ENCODE results near the gene LMO2. TPM values are rescaled to one million over a fixed set of nuclear protein-coding genes. Genes with fewer than 3 reads are reported as not detected.
"Not testable (repeated sequence)": the region's sequence is repeated elsewhere in the genome, so short reads cannot be mapped to it uniquely, and the experiment has no call there.

The LMO2 gene
- total RNA-seq, 1 experiment from 2014 or later, result 0.33 TPM

- Histone ChIP-seq H2BK15ac (ENCODE audit: low read depth, low read length) (no peak overlapping the region), H3K23ac (ENCODE audit: insufficient read length, low read depth, low read length) (no peak overlapping the region), H2AFZ (ENCODE audit: low read length) (no peak overlapping the region), H3K14ac (ENCODE audit: insufficient read depth, low read length) (no peak overlapping the region), H3K18ac (ENCODE audit: insufficient read length, low read depth, low read length) (no peak overlapping the region), H3K9me3 (ENCODE audit: control insufficient read depth, low read depth, low read length) (no peaks in the 10 kb centered on the region), H3K79me2 (ENCODE audit: insufficient read depth, low read length) (no peaks in the 10 kb centered on the region), H4K8ac (replicated peaks; ENCODE audit: insufficient read length, low read depth, low read length) (no peak overlapping the region), H4K91ac (ENCODE audit: insufficient read length, low read depth, low read length) (no peak overlapping the region), H3K4me2 (ENCODE audit: insufficient read depth, insufficient read length, low read length) (no peak overlapping the region), H3T11ph (ENCODE audit: low read length) (no peak overlapping the region), H4K5ac (ENCODE audit: insufficient read length, low read depth, low read length) (no peak overlapping the region), H3K4me1 (ENCODE audit: insufficient read depth, low read length) (no peaks in the 10 kb centered on the region), H2AK5ac (ENCODE audit: insufficient read length, low read length) (no peak overlapping the region), H3K27ac (ENCODE audit: insufficient read length, low read depth, low read length) (no peak overlapping the region), H2BK20ac (ENCODE audit: low read depth, low read length, poor library complexity, severe bottlenecking) (no peak overlapping the region), H2BK120ac (ENCODE audit: low read depth, low read length, poor library complexity, severe bottlenecking) (no peak overlapping the region), H3K9ac (ENCODE audit: extremely low read depth, insufficient read length, low read length) (no peak overlapping the region), H3K4ac (ENCODE audit: low read depth, low read length) (no peak overlapping the region), H4K20me1 (ENCODE audit: control insufficient read depth, insufficient read depth, insufficient read length) (no peaks in the 10 kb centered on the region), H2BK5ac (ENCODE audit: insufficient read length, low read length) (no peak overlapping the region), H3K27me3 (ENCODE audit: insufficient read depth, low read length) (no peaks in the 10 kb centered on the region), H3K56ac (ENCODE audit: insufficient read length, low read depth, low read length) (no peak overlapping the region), H2BK12ac (ENCODE audit: insufficient read length, low read depth, low read length) (no peak overlapping the region), H3K79me1 (ENCODE audit: insufficient read depth, low read depth, low read length, poor library complexity, severe bottlenecking) (no peaks in the 10 kb centered on the region), H3K23me2 (ENCODE audit: insufficient read length, low read depth, low read length, poor library complexity, severe bottlenecking) (no peaks in the 10 kb centered on the region)
- Mint-ChIP-seq H3K9me3 (no peaks in the 10 kb centered on the region), H3K36me3 (ENCODE audit: insufficient read depth in 1 of 3, low read depth in 3 of 3) (no peaks in the 10 kb centered on the region), H3K4me1 (peaks cover 0 to 8% of the 10 kb centered on the region in 2 experiments; a peak in 1 of 4 replicates), H3K27ac (no peak overlapping the region), H3K27me3 (ENCODE audit: low read depth) (peaks cover 4% of the 10 kb centered on the region), H3K4me3 (no peak overlapping the region)
- no peak for TF ChIP-seq CTCF (conservative IDR thresholded peaks at IDR 0.05)
- DNase-seq, result no peak
- WGBS (ENCODE audit: extremely low coverage, insufficient read length, low lambda C conversion rate), result no CpG with 5 or more reads among the region's 13 CpGs
Measured at GRCh38 chr11:33842236-33842915, 49.5 kb downstream of the LMO2 start.

GRCh38 chr11:33838234-33838633 lies 53.6 kb downstream of the LMO2 start:
- H2AFZ ChIP-seq (ENCODE audit: low read length); H4K8ac ChIP-seq (replicated peaks; ENCODE audit: insufficient read length, low read depth, low read length); DNase-seq; H2BK120ac ChIP-seq (ENCODE audit: low read depth, low read length, poor library complexity, severe bottlenecking); H3K4ac ChIP-seq (ENCODE audit: low read depth, low read length); H3K4me2 ChIP-seq (ENCODE audit: insufficient read depth, insufficient read length, low read length); H3K56ac ChIP-seq (ENCODE audit: insufficient read length, low read depth, low read length); H3K18ac ChIP-seq (ENCODE audit: insufficient read length, low read depth, low read length); H3K79me1 ChIP-seq (ENCODE audit: insufficient read depth, low read depth, low read length, poor library complexity, severe bottlenecking); H4K20me1 ChIP-seq (ENCODE audit: control insufficient read depth, insufficient read depth, insufficient read length); H3K36me3 Mint-ChIP-seq (ENCODE audit: insufficient read depth in 1 of 3, low read depth in 3 of 3); H2BK20ac ChIP-seq (ENCODE audit: low read depth, low read length, poor library complexity, severe bottlenecking); H3K79me2 ChIP-seq (ENCODE audit: insufficient read depth, low read length); H3T11ph ChIP-seq (ENCODE audit: low read length); H2AK5ac ChIP-seq (ENCODE audit: insufficient read length, low read length); H2BK15ac ChIP-seq (ENCODE audit: low read depth, low read length); H4K91ac ChIP-seq (ENCODE audit: insufficient read length, low read depth, low read length); H3K9me3 Mint-ChIP-seq; H3K27me3 ChIP-seq (ENCODE audit: insufficient read depth, low read length); H3K27ac ChIP-seq (ENCODE audit: insufficient read length, low read depth, low read length); H3K14ac ChIP-seq (ENCODE audit: insufficient read depth, low read length); H3K23ac ChIP-seq (ENCODE audit: insufficient read length, low read depth, low read length); H3K27me3 Mint-ChIP-seq (ENCODE audit: low read depth); H3K27ac Mint-ChIP-seq; H3K4me1 ChIP-seq (ENCODE audit: insufficient read depth, low read length); H3K4me1 Mint-ChIP-seq; H3K4me3 Mint-ChIP-seq; H3K9me3 ChIP-seq (ENCODE audit: control insufficient read depth, low read depth, low read length); H2BK5ac ChIP-seq (ENCODE audit: insufficient read length, low read length); H3K23me2 ChIP-seq (ENCODE audit: insufficient read length, low read depth, low read length, poor library complexity, severe bottlenecking); H2BK12ac ChIP-seq (ENCODE audit: insufficient read length, low read depth, low read length); H3K9ac ChIP-seq (ENCODE audit: extremely low read depth, insufficient read length, low read length); H4K5ac ChIP-seq (ENCODE audit: insufficient read length, low read depth, low read length): not testable (repeated sequence)
- whole genome bisulfite sequencing (ENCODE audit: extremely low coverage, insufficient read length, low lambda C conversion rate), result no CpG with 5 or more reads among the region's 3 CpGs

Measured in H9 (cell line).